ENCODE data around the gene PALLD.

- no peak for TF ChIP-seq CTCF (IDR thresholded peaks at IDR 0.05; ENCODE audit: low read length)
- TF ChIP-seq EZH2 (optimal IDR thresholded peaks at IDR 0.05; ENCODE audit: low read depth, low read length), result no peak
Measured at GRCh38 chr4:168667921-168668320, 171.1 kb downstream of the PALLD start.
